SW480 (cell line): ENCODE data around the gene DNAJC30.

Experiments used
- DNase-seq: peaks from one replicate; pipeline ENCODE4 v3.0.0-alpha.2; 2016; ENCODE audit warnings: low spot score

DNAJC30 gene

GRCh38 chr7:73707045-73707631 lies 23.9 kb upstream of the DNAJC30 start:
- no peak for DNase-seq

- DNase-seq = no peak
Observed at GRCh38 chr7:73706126-73707044, 23.1 kb upstream of the DNAJC30 start.

- DNase-seq = no peak
Observed at GRCh38 chr7:73705551-73705920, 22.3 kb upstream of the DNAJC30 start.

GRCh38 chr7:73704640-73705550 lies 21.6 kb upstream of the DNAJC30 start:
- no peak for DNase-seq

GRCh38 chr7:73703757-73704639 lies 20.7 kb upstream of the DNAJC30 start:
- no peak for DNase-seq

GRCh38 chr7:73703225-73703624 lies 20.0 kb upstream of the DNAJC30 start:
- no peak for DNase-seq

- DNase-seq = no peak
Observed at GRCh38 chr7:73702665-73703064, 19.4 kb upstream of the DNAJC30 start.

- DNase-seq = no peak
Observed at GRCh38 chr7:73702226-73702625, 19.0 kb upstream of the DNAJC30 start.

GRCh38 chr7:73701357-73701995 lies 18.2 kb upstream of the DNAJC30 start:
- peak; percentile 70 for DNase-seq

GRCh38 chr7:73700581-73701134 lies 17.4 kb upstream of the DNAJC30 start:
- no peak for DNase-seq

- no peak for DNase-seq
Observed at GRCh38 chr7:73700069-73700423, 16.8 kb upstream of the DNAJC30 start.

GRCh38 chr7:73699370-73700068 lies 16.3 kb upstream of the DNAJC30 start:
- no peak for DNase-seq

- DNase-seq = no peak
Observed at GRCh38 chr7:73698410-73698809, 15.2 kb upstream of the DNAJC30 start.

- DNase-seq = no peak
Observed at GRCh38 chr7:73696372-73696771, 13.1 kb upstream of the DNAJC30 start.

GRCh38 chr7:73690646-73691045 lies 7.4 kb upstream of the DNAJC30 start:
- DNase-seq = no peak

GRCh38 chr7:73688288-73688687 lies 5.0 kb upstream of the DNAJC30 start:
- DNase-seq = no peak

- no peak for DNase-seq
Observed at GRCh38 chr7:73685311-73685710, 2.1 kb upstream of the DNAJC30 start.

GRCh38 chr7:73683788-73684693 lies 788 bp upstream of the DNAJC30 start:
- no peak for DNase-seq

- DNase-seq = no peak
Observed at GRCh38 chr7:73682745-73683055, 553 bp downstream of the DNAJC30 start.
